Activated CD4-positive, alpha-beta T cell treated with anti-CD3 and anti-CD28 coated beads, Interleukin-2, Interleukin-4, amounts not matched to agents 100 ng/mL and 50 ng/mL, durations not matched to agents 16 hours and 8 hours (primary cell): ENCODE results near the gene SEC61B.
"Not testable (repeated sequence)": the region's sequence is repeated elsewhere in the genome, so short reads cannot be mapped to it uniquely, and the experiment has no call there.

Experiments
- DNase-seq: peaks from one replicate; pipeline ENCODE4 v3.0.0-alpha.2; 2020; ENCODE audit warnings: low spot score

SEC61B gene

GRCh38 chr9:99192786-99193465 lies 29.2 kb upstream of the SEC61B start:
- no peak for DNase-seq

- no peak for DNase-seq
Measured at GRCh38 chr9:99193466-99193821, 28.6 kb upstream of the SEC61B start.

DNA sequence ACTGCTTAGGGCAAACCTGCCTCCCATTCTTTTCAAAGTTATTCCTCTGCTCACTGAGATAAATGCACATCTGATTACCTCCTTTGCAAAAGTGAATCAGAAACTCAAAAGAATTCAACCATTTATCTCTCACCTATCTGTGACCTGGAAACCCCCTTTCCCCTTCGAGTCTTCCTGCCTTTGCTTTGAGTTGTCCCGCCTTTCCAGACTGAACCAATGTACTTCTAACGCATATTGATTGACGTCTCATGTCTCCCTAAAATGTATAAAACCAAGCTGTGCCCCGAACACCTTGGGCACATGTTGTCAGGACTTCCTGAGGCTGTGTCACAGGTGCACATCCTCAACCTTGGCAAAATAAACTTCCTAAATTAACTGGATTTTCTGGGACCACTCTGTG lies 25.6 kb upstream of the SEC61B start:
- DNase-seq = not testable (repeated sequence)

GRCh38 chr9:99197124-99197630 lies 24.9 kb upstream of the SEC61B start:
- no peak for DNase-seq

GRCh38 chr9:99197987-99198386 lies 24.1 kb upstream of the SEC61B start:
- no peak for DNase-seq

DNA sequence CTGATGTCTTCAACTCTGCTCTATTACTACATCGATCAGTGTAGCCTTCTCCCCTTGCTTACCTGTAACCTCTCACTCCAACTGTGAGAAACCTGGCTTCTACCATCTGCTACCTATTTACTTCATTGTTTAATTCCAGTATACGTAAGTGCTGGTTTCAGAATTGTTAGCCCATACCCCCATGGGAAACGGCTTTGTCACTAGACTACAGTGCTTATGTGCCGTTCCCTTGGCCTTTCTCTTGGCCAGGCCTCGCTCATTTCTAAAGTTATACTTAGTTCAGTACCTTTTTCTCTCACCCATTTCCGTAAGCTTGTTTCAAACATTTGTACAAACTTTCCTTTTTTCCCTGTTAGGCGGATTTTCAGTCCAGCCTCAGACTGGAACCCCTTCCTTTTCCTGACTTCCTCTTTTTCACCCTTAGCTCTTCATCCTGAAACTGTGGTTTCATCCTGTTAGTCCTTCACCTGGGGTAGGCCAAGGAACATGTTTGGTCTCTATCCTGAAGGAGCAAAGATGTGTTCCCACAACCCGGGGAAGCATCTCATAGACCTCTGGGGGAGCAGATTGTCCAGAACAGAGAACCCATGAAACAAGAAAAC lies 22.0 kb upstream of the SEC61B start:
- DNase-seq = no peak

GRCh38 chr9:99201603-99202002 lies 20.5 kb upstream of the SEC61B start:
- no peak for DNase-seq

GRCh38 chr9:99210572-99210971 lies 11.5 kb upstream of the SEC61B start:
- DNase-seq = no peak

- DNase-seq = no peak
Measured at GRCh38 chr9:99211746-99212145, 10.3 kb upstream of the SEC61B start.

DNA sequence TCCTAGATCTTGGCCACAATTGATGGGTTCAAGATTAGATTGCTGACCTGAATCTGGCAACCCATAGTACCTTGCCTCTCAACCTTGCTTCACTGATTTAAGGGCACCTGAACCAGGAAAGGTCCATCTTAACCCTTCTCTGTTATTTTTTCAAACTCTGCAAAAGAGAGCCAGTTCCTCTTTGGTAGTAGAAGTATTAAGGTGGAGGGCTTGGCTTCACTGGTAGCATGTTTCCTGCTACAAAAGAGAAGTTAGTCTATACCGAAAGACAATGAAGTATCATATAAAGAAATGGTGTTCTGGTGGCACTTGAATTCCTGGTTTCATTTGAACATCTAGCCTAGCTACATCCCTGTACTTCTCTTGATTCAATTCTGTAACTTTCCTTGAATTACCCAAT lies 8.9 kb upstream of the SEC61B start:
- DNase-seq = no peak

GRCh38 chr9:99216073-99216472 lies 6.0 kb upstream of the SEC61B start:
- no peak for DNase-seq

DNA sequence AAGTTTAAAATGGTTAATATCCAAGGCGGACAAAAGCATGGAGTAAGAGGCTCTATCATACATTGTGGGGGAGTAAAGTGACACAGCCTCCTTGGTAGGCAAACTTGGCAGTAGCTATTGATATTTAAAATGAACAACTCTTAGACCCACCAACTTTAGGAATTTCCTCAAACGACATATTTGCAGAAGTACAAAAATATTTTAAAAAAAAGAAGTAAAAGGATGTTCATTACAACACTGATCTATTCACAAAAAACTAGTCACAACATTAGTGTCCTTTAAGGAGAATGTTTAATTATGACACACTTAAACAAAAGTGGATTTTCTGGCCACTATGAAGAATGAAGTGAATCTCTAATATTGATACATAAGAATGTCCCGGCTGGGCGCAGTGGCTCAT lies 2.1 kb upstream of the SEC61B start:
- no peak for DNase-seq

DNA sequence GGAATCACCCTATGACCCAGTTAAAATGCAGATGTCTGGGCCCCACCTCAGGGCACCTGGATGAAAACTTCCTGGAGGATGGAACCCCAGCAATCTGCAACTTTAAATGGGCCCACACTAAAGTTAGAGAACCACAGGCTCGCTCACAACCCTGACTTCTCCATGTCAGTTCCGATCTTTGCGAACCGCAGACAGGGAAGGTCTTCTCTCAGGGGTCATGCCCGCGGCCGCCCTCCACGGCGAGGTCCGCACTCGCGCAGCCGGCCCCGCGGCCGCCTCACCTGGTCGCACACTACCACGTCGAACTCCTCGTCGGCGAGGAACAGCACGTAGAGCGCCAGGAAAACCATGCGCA lies 839 bp upstream of the SEC61B start:
- DNase-seq = no peak

DNA sequence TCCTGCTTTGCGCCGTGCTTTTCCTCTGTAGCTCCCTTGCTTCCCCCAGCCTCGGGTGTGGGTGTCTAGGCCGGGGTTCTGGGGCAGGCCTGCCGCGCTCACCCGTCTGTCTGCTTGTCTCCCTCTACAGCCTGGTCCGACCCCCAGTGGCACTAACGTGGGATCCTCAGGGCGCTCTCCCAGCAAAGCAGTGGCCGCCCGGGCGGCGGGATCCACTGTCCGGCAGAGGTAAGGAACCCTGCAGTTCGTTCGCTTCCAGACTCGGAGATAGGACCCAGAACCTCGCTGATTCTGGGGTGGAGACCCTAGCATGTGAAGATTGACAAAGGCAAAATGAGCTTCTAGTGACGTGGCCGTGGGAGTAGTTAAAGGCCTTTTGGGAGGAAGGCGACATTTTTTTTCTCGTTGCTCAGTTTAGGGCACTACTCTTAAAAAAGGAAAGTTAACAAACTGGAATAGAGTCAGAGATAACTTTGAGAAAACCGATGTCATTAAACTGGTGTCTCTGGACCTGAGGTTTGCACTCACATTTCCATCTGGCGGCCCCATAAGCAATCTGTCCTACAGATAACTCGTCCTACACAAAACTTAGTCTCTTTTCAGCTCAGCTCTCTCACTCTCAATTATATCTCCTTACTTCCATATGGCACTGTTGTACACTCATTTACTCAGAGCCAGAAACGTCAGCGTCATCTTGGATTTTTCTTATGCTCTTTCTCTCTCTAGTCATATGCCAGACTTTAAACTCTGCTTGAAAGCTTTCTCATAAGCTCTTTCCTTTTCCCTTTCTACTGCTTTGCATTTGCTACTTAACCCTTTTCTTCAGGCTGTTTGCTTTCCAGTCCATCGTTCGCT lies 561 bp downstream of the SEC61B start:
- DNase-seq = no peak

DNA sequence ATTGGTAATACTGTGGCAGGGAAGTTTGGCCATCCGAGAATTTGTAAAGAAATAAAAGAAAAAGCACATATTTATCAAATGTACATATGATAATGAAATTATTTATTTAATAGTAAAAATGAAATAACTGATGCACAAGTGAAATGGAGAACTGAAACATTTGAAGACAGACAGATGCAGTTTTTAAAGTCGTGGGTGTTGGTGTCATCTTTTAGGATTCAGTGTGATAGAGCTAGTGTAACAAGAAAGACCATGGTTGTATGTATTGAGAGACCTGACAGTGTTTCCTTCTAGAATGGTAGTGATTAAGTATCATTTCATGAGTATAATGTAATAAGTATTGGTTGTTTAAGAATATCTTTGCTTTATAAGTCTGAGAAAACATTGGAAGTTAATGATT lies 2.4 kb downstream of the SEC61B start:
- no peak for DNase-seq

DNA sequence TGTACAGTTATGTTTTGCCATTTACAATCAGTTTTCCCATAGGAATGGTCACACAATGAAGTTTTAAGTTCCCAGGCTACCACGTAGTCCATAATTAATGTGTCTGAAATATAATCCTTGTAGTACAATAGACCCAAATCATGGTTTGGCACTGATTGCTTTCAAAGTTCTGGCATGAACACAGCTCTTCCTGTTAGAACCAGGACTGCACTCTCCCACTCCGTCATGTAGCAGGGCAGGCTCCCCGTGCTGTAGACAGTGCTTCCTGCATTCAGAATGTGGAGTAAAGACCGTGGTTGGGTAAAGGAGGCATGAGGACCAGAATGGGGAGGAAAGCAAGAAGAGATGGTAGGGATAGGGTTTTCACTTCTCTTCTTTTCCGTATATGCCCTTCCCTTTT lies 4.0 kb downstream of the SEC61B start:
- no peak for DNase-seq

DNA sequence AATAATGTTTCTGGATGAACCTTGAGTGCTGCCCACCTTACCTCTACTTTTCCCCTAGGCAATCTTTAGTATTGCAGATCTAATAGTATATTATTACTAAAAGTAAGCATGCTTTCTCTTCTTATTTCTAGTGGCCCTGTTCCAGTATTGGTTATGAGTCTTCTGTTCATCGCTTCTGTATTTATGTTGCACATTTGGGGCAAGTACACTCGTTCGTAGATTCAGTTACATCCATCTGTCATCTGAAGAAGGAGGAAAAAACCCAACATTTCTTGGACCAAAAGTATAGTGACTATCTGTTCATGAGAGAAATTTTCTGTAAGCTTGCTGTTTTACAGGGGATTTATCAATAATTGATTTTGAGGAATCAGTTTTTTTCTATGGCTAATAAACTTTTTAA lies 8.1 kb downstream of the SEC61B start:
- DNase-seq = no peak

- peak; percentile 22 for DNase-seq
Measured at GRCh38 chr9:99231711-99232110, 9.6 kb downstream of the SEC61B start.

- DNase-seq = no peak
Measured at GRCh38 chr9:99234618-99235017, 12.5 kb downstream of the SEC61B start.

- DNase-seq = no peak
Measured at GRCh38 chr9:99235069-99235468, 13.0 kb downstream of the SEC61B start.

DNA sequence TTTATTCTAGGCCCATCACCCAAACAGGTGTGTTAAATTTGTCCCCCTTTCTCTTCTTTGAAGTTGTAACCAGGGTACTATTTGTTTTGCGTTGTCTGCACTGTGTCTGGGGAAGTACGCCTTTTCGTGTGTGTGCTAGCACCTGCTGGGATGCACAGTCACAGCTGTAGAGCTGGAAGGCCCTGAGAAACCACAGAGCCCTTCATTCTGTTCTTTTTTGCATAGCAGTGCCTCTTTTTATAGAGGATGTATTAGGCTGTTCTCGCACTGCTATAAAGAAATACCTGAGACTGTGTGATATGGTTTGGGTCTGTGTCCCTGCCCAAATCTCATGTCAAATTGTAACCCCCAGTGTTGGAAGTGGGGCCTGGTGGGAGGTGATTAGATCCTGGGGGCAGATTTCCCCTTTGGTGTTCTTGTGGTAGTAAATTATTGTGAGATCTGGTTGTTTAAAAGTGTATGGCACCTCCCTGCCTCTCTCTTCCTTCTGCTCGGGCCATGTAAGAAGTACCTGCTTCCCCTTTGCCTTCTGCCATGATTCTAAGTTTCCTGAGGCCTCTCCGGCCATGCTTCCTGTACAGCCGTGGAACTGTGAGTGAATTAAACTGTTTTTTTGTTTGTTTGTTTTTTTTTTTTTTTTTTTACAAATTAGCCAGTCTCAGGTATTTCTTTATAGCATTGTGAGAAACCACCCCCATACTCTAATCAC lies 14.0 kb downstream of the SEC61B start:
- DNase-seq = peak; percentile 62

DNA sequence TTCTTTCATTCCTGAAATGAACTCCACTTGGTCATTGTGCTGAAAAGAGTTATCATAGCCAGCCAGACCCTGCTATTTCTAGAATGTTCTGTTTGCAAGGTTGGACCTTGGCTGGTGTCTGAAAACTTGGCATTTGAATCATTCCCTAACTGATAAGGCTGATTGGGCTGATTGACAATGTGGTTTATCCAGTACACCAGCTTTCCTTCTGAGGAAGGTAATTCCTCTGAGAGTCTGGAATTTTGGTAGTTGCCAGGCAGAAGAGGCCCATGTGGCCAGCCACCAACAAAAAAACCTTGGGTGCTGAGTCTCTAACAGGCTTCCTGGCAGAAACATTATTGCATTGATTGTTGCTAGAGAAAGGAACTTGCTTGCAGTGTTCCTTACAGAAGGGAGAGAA lies 15.3 kb downstream of the SEC61B start:
- no peak for DNase-seq

DNA sequence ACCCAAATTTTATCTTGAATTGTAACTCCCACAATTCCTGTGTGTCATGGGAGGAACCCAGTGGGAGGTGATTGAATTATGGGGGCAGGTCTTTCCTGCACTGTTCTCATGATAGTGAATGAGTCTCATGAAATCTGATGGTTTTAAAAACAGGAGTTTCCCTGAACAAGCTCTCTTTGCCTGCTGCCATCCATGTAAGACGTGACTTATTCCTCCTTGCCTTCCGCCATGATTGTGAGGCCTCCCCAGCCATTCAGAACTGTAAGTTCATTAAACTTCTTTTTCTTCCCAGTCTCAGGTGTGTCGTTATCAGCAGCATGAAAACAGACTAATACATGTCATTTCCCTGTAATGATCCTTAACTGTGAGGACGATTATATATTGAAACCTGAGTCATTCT lies 15.8 kb downstream of the SEC61B start:
- DNase-seq = not testable (repeated sequence)
